Type B pancreatic cell (in vitro differentiated cells): ENCODE data around the gene TEAD2. TPM values are rescaled to one million over a fixed set of nuclear protein-coding genes. Genes with fewer than 3 reads are reported as not detected.
A peak's percentile ranks its signal among the peaks of the same experiment; 100 is the strongest.

Experiments used
- DNase-seq: peaks from one replicate; pipeline ENCODE4 v3.0.0; 2021; ENCODE audit warnings: mixed read lengths; ENCODE audit not compliant: unreplicated experiment; ENCODE audit errors: extremely low spot score
- H3K27ac Mint-ChIP-seq: 2 replicates; pipeline ENCODE4 v1.8.0; 2021; ENCODE audit warnings: mild to moderate bottlenecking, mixed read lengths
- H3K27me3 Mint-ChIP-seq: 2 replicates; pipeline ENCODE4 v1.8.0; 2021; ENCODE audit warnings: mixed read lengths
- H3K36me3 Mint-ChIP-seq: 2 replicates; pipeline ENCODE4 v1.8.0; 2021; ENCODE audit warnings: mixed read lengths
- H3K4me1 Mint-ChIP-seq: one replicate; pipeline ENCODE4 v1.8.0; 2021; ENCODE audit warnings: mixed read lengths; ENCODE audit not compliant: unreplicated experiment
- H3K4me3 Mint-ChIP-seq: 2 replicates; pipeline ENCODE4 v1.8.0; 2021; ENCODE audit warnings: mild to moderate bottlenecking, mixed read lengths
- H3K9me3 Mint-ChIP-seq: 2 replicates; pipeline ENCODE4 v1.8.0; 2021; ENCODE audit warnings: mixed read lengths
- total RNA-seq: library from RNA; stranded (reverse); gene quantifications from 2 replicates; pipeline ENCODE4 v1.2.1, GENCODE V29; 2021; ENCODE audit warnings: low replicate concordance
- TF ChIP-seq, protein P1 (sequence below): fragments of 200-600 bp; sonication (generic); conservative IDR thresholded peaks from 2 replicates; pipeline ENCODE4 v1.5.0; 2021; ENCODE audit warnings: antibody characterized with exemption, mild to moderate bottlenecking

TEAD2 gene
- total RNA-seq, 1 donor from 2014 or later, result 116 TPM

DNA sequence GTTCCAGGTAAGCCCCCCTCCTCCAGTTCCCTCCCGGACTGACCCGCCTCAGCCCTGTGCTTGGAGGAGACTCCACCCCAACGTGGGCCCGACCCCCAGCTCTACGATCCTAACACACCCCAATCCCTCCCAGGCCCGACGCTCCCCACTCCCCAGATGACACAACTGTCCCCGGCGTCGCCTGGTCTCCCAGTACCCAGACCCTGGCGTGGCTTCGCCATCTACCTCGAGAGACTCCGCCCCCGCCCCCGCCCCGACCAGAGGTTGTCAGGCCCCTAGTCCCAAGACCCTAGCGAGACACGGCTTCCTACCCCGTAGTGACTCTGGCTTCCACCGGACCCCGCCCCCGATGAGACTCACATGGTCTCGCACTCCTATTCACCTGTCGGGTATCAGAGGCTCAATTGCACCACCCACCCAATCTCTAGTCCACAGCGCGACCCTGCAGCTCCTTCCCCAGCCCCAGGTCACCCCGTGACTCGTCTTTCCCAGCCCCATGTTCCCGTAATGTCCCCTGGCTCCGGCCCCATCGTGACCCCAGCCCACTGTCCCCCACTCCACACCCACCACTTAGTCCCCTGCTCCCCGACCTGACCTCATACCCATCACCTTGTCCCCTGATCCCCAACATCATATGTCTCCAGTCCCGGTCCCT is 24.1 kb downstream of the TEAD2 start:
- TF ChIP-seq, protein P1, sequence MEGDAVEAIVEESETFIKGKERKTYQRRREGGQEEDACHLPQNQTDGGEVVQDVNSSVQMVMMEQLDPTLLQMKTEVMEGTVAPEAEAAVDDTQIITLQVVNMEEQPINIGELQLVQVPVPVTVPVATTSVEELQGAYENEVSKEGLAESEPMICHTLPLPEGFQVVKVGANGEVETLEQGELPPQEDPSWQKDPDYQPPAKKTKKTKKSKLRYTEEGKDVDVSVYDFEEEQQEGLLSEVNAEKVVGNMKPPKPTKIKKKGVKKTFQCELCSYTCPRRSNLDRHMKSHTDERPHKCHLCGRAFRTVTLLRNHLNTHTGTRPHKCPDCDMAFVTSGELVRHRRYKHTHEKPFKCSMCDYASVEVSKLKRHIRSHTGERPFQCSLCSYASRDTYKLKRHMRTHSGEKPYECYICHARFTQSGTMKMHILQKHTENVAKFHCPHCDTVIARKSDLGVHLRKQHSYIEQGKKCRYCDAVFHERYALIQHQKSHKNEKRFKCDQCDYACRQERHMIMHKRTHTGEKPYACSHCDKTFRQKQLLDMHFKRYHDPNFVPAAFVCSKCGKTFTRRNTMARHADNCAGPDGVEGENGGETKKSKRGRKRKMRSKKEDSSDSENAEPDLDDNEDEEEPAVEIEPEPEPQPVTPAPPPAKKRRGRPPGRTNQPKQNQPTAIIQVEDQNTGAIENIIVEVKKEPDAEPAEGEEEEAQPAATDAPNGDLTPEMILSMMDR, result no peak
- H3K4me1 Mint-ChIP-seq, result peaks cover 20% of the 10 kb centered on the region
- DNase-seq, result no peak
- H3K27ac Mint-ChIP-seq, result peak overlapping the region; percentile 85
- H3K9me3 Mint-ChIP-seq, result no peaks in the 10 kb centered on the region
- peaks cover 10% of the 10 kb centered on the region for H3K27me3 Mint-ChIP-seq
- peaks cover 18% of the 10 kb centered on the region for H3K36me3 Mint-ChIP-seq
- H3K4me3 Mint-ChIP-seq, result peak overlapping the region; percentile 84

GRCh38 chr19:49337267-49338022 is 24.8 kb downstream of the TEAD2 start:
- Mint-ChIP-seq H3K27ac (no peak overlapping the region), H3K36me3 (peaks cover 11% of the 10 kb centered on the region)
- no peak for DNase-seq

DNA sequence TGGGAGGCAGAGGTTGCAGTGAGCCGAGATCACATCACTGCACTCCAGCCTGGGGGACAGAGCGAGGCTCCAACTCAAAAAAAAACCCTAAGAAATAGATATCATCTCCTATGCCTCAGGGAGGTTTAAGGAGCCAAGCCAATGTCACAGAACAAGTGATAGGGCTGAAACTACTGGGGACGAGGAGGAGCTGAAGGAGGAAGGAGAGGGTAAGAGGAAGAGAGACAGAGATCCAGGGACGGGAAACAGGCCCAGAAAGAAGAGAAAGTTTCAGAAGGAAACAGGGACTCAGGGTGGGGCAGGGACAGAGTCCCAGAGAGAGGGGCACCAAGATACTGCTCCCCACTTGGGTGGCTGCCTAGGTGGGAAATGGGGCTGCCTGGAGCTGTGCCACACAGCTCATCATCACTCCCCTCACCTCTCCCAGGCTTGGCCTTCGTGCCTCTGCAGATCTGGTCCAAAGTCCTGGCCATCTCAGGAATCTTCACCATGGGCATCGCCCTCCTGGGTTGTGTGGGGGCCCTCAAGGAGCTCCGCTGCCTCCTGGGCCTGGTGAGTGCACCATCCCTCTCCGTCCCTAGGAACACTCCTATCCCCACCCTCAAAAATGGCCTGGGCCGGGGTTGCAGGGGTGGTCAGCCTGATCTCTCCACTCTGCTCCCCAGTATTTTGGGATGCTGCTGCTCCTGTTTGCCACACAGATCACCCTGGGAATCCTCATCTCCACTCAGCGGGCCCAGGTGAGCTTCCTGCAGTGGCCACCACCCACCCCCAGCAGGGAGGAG is 25.5 kb downstream of the TEAD2 start:
- H3K9me3 Mint-ChIP-seq, result no peaks in the 10 kb centered on the region
- H3K36me3 Mint-ChIP-seq, result peaks cover 9% of the 10 kb centered on the region
- peaks cover 20% of the 10 kb centered on the region for H3K4me1 Mint-ChIP-seq
- no peak for DNase-seq
- H3K4me3 Mint-ChIP-seq, result no peak overlapping the region
- TF ChIP-seq, protein P1, result no peak
- peak overlapping the region; percentile 16 for H3K27ac Mint-ChIP-seq
- H3K27me3 Mint-ChIP-seq, result peaks cover 10% of the 10 kb centered on the region

More at GRCh38 chr19:49337267-49338022, 24.8 kb downstream of the TEAD2 start:
- TF ChIP-seq, protein P1, result no peak
- H3K9me3 Mint-ChIP-seq, result no peaks in the 10 kb centered on the region
- peak overlapping the region; percentile 5 for H3K4me3 Mint-ChIP-seq
- H3K4me1 Mint-ChIP-seq, result peaks cover 20% of the 10 kb centered on the region
- H3K27me3 Mint-ChIP-seq, result peaks cover 10% of the 10 kb centered on the region

DNA sequence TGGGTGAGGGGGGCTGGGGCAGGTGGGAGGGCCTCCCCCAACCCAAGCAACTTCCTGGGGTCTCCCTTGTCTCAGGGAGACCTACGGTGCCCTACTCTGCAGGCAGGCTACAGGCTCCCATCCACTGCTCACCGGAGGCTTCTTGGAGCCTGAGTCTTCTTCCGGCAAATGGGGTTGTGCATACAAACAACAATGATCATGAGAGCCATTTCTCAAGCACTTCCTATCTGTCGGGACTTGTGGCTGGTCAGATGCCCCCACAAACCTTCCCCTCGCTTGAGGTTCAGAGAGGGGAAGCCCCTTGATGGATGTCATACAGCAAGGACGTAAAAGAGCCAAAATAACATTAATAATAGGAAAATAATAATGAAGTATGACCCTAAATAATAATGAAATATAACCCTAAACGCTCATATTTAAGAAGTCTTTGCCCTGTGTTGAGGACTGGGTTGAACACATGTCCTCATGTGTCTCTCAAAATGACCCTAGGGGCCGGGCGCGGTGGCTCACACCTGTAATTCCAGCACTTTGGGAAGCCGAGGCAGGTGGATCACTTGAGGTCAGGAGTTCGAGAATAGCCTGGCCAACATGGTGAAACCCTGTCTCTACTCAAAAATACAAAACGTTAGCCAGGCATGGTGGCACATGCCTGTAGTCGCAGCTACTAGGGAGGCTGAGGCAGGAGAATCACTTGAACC is 26.3 kb downstream of the TEAD2 start:
- Mint-ChIP-seq H3K27ac (peak overlapping the region; percentile 16), H3K4me1 (peaks cover 20% of the 10 kb centered on the region), H3K9me3 (no peaks in the 10 kb centered on the region), H3K36me3 (peaks cover 9% of the 10 kb centered on the region), H3K27me3 (peaks cover 10% of the 10 kb centered on the region), H3K4me3 (no peak overlapping the region)
- TF ChIP-seq, protein P1, result no peak
- DNase-seq, result no peak
